SU-DHL-6 (cell line): ENCODE data around the gene COL27A1.

Experiments
- CTCF ChIP-seq: fragments of 200-600 bp; sonication (generic); IDR thresholded peaks from one replicate; pipeline ENCODE4 v1.5.1; 2017; ENCODE audit warnings: antibody characterized with exemption, mild to moderate bottlenecking, low read length, moderate library complexity; ENCODE audit not compliant: insufficient read depth, poor library complexity, severe bottlenecking
- EZH2phosphoT487 ChIP-seq: fragments of 200-600 bp; sonication (generic), shearing (Covaris generic); conservative IDR thresholded peaks from 2 replicates; pipeline ENCODE4 v1.6.1; 2018; ENCODE audit warnings: mild to moderate bottlenecking, antibody characterized with exemption, low read length, moderate library complexity, mixed read lengths

- no peak for TF ChIP-seq CTCF
- TF ChIP-seq EZH2phosphoT487: no peak
These were observed 25.6 kb downstream of the COL27A1 start for GRCh38 chr9:114180696-114181606.
